Pons (tissue), 1 donor: ENCODE data around the gene TSEN2.
"Not testable (repeated sequence)": the region's sequence is repeated elsewhere in the genome, so short reads cannot be mapped to it uniquely, and the experiment has no call there.

ENCODE experiments used
- DNase-seq: peaks from one replicate; pipeline ENCODE4 v3.0.0-alpha.2; 2016; ENCODE audit warnings: low spot score

Gene TSEN2

GRCh38 chr3:12506201-12506709 is 22.0 kb downstream of the TSEN2 start:
- DNase-seq, result no peak

- no peak for DNase-seq
These were observed 23.5 kb downstream of the TSEN2 start for GRCh38 chr3:12507591-12508281.

- no peak for DNase-seq
These were observed 24.0 kb downstream of the TSEN2 start for GRCh38 chr3:12508291-12508700.

GRCh38 chr3:12509466-12509865 is 25.2 kb downstream of the TSEN2 start:
- no peak for DNase-seq

GRCh38 chr3:12512534-12513118 is 28.3 kb downstream of the TSEN2 start:
- DNase-seq, result no peak

GRCh38 chr3:12513694-12514446 is 29.6 kb downstream of the TSEN2 start:
- DNase-seq, result no peak

GRCh38 chr3:12515631-12516030 is 31.4 kb downstream of the TSEN2 start:
- no peak for DNase-seq

GRCh38 chr3:12516873-12517272 is 32.6 kb downstream of the TSEN2 start:
- no peak for DNase-seq

- DNase-seq, result no peak
These were observed 34.2 kb downstream of the TSEN2 start for GRCh38 chr3:12518261-12519028.

GRCh38 chr3:12521010-12521409 is 36.7 kb downstream of the TSEN2 start:
- no peak for DNase-seq

- no peak for DNase-seq
These were observed 38.4 kb downstream of the TSEN2 start for GRCh38 chr3:12522721-12523120.

GRCh38 chr3:12527757-12528143 is 43.5 kb downstream of the TSEN2 start:
- no peak for DNase-seq

GRCh38 chr3:12532182-12532581 is 47.9 kb downstream of the TSEN2 start:
- no peak for DNase-seq

- no peak for DNase-seq
These were observed 52.1 kb downstream of the TSEN2 start for GRCh38 chr3:12536423-12536822.

- DNase-seq, result no peak
These were observed 57.3 kb downstream of the TSEN2 start for GRCh38 chr3:12541625-12542024.

GRCh38 chr3:12543497-12543896 is 59.2 kb downstream of the TSEN2 start:
- not testable (repeated sequence) for DNase-seq

- no peak for DNase-seq
These were observed 60.6 kb downstream of the TSEN2 start for GRCh38 chr3:12544652-12545472.

- DNase-seq, result no peak
These were observed 61.2 kb downstream of the TSEN2 start, which contains the start of gene MKRN2OS for GRCh38 chr3:12545473-12545791. TSS of gene MKRN2OS (minus strand) at chr3:12545499. CDS start at chr3:12545464, 35 bp downstream.

GRCh38 chr3:12549971-12550760 is 65.9 kb downstream of the TSEN2 start:
- DNase-seq, result no peak

- DNase-seq, result no peak
These were observed 69.7 kb downstream of the TSEN2 start for GRCh38 chr3:12553921-12554391.
